ENCODE data around the gene MARK3. TPM values are rescaled to one million over a fixed set of nuclear protein-coding genes. Genes with fewer than 3 reads are reported as not detected.

The MARK3 gene
- total RNA-seq, 1 experiment from 2014 or later: 81.9 TPM

DNA sequence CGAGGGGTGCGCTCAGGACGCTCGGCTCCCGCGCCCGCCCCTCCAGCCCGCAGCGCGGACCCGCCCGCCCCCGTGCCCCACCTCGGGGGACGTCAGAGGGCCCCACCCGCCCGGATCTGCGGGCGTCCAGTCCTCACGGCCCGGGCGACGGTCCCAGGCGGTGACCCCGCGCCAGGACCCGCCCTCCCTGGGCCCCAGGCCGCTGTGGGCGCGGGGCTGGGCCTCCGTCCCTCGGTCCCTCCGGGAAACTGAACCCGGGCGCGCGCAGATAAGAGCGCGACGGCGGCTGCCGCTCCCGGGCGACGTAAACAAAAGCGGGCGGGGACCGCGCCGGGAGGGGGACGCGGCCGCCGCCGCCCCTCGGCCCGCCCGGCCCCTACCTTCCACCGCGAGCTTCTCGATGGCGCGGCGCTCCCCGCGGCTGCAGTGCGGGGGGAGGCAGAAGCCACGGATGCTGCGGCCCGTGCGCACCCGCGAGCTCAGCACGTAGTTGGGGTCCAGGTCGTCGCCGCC, 136.3 kb downstream of the MARK3 start:
- Histone ChIP-seq H3K4me1 (ENCODE audit: insufficient read depth, low read length) (no peaks in the 10 kb centered on the region), H3K27me3 (ENCODE audit: insufficient read depth, low read length) (peaks cover 7% of the 10 kb centered on the region; the same call in 1 of the 2 replicates), H3K4me2 (ENCODE audit: insufficient read depth, insufficient read length, low read length) (peak overlapping the region; percentile 62), H3K27ac (ENCODE audit: insufficient read length, low read depth, low read length) (no peak overlapping the region), H2AFZ (ENCODE audit: low read length) (no peak overlapping the region), H3K18ac (ENCODE audit: insufficient read length, low read depth, low read length) (peak overlapping the region; percentile 60), H2AK5ac (ENCODE audit: insufficient read length, low read length) (no peak overlapping the region), H2BK120ac (ENCODE audit: low read depth, low read length, poor library complexity, severe bottlenecking) (no peak overlapping the region), H4K91ac (ENCODE audit: insufficient read length, low read depth, low read length) (no peak overlapping the region), H4K20me1 (ENCODE audit: control insufficient read depth, insufficient read depth, insufficient read length) (peaks cover 3% of the 10 kb centered on the region), H3T11ph (ENCODE audit: low read length) (no peak overlapping the region), H4K8ac (replicated peaks; ENCODE audit: insufficient read length, low read depth, low read length) (no peak overlapping the region), H3K9me3 (ENCODE audit: control insufficient read depth, low read depth, low read length) (no peaks in the 10 kb centered on the region), H3K79me1 (ENCODE audit: insufficient read depth, low read depth, low read length, poor library complexity, severe bottlenecking) (no peaks in the 10 kb centered on the region), H3K79me2 (ENCODE audit: insufficient read depth, low read length) (no peaks in the 10 kb centered on the region), H3K23ac (ENCODE audit: insufficient read length, low read depth, low read length) (no peak overlapping the region), H3K4ac (ENCODE audit: low read depth, low read length) (no peak overlapping the region), H2BK5ac (ENCODE audit: insufficient read length, low read length) (no peak overlapping the region), H3K56ac (ENCODE audit: insufficient read length, low read depth, low read length) (no peak overlapping the region), H3K14ac (ENCODE audit: insufficient read depth, low read length) (peak overlapping the region; percentile 86), H2BK12ac (ENCODE audit: insufficient read length, low read depth, low read length) (no peak overlapping the region), H2BK20ac (ENCODE audit: low read depth, low read length, poor library complexity, severe bottlenecking) (no peak overlapping the region), H2BK15ac (ENCODE audit: low read depth, low read length) (no peak overlapping the region), H4K5ac (ENCODE audit: insufficient read length, low read depth, low read length) (no peak overlapping the region), H3K9ac (ENCODE audit: extremely low read depth, insufficient read length, low read length) (no peak overlapping the region), H3K23me2 (ENCODE audit: insufficient read length, low read depth, low read length, poor library complexity, severe bottlenecking) (peaks cover 12% of the 10 kb centered on the region)
- peaks cover 4 to 5% of the 10 kb centered on the region in 2 experiments; a peak in 3 of 5 replicates for H3K9me3 Mint-ChIP-seq
- H3K27me3 Mint-ChIP-seq (ENCODE audit: low read depth): peaks cover 30% of the 10 kb centered on the region
- DNase-seq: no peak
- TF ChIP-seq, protein P1, sequence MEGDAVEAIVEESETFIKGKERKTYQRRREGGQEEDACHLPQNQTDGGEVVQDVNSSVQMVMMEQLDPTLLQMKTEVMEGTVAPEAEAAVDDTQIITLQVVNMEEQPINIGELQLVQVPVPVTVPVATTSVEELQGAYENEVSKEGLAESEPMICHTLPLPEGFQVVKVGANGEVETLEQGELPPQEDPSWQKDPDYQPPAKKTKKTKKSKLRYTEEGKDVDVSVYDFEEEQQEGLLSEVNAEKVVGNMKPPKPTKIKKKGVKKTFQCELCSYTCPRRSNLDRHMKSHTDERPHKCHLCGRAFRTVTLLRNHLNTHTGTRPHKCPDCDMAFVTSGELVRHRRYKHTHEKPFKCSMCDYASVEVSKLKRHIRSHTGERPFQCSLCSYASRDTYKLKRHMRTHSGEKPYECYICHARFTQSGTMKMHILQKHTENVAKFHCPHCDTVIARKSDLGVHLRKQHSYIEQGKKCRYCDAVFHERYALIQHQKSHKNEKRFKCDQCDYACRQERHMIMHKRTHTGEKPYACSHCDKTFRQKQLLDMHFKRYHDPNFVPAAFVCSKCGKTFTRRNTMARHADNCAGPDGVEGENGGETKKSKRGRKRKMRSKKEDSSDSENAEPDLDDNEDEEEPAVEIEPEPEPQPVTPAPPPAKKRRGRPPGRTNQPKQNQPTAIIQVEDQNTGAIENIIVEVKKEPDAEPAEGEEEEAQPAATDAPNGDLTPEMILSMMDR (conservative IDR thresholded peaks at IDR 0.05): 0 out of 3 replicates have a peak, but pooled peaks have one; percentile 5
- WGBS (ENCODE audit: extremely low coverage, insufficient read length, low lambda C conversion rate): no CpG with 5 or more reads among the region's 77 CpGs
- peak overlapping the region; percentile 74 to 79; a peak in 4 of 5 replicates for H3K4me3 Mint-ChIP-seq
- peaks cover 19 to 49% of the 10 kb centered on the region in 2 experiments for H3K4me1 Mint-ChIP-seq
- H3K27ac Mint-ChIP-seq: no peak overlapping the region
- H3K36me3 Mint-ChIP-seq (ENCODE audit: insufficient read depth in 1 of 3, low read depth in 3 of 3): peaks cover 10 to 15% (median 13%) of the 10 kb centered on the region in 3 experiments

Data from H9 (cell line).